Glutamatergic neuron (in vitro differentiated cells): ENCODE results near the gene NAV3. TPM values are rescaled to one million over a fixed set of nuclear protein-coding genes. Genes with fewer than 3 reads are reported as not detected.

Experiments
- DNase-seq: peaks from one replicate; pipeline ENCODE4 v3.0.0; 2022
- H3K27ac Mint-ChIP-seq: one replicate; pipeline ENCODE4 v1.8.0; 2020; ENCODE audit warnings: mild to moderate bottlenecking, mixed read lengths, inconsistent platforms; ENCODE audit not compliant: unreplicated experiment
- H3K27me3 Mint-ChIP-seq: one replicate; pipeline ENCODE4 v1.8.0; 2020; ENCODE audit warnings: mild to moderate bottlenecking, moderate library complexity, mixed read lengths, inconsistent platforms; ENCODE audit not compliant: unreplicated experiment
- H3K36me3 Mint-ChIP-seq: one replicate; pipeline ENCODE4 v1.8.0; 2020; ENCODE audit warnings: mild to moderate bottlenecking, mixed read lengths, inconsistent platforms; ENCODE audit not compliant: unreplicated experiment
- H3K4me1 Mint-ChIP-seq: one replicate; pipeline ENCODE4 v1.8.0; 2020; ENCODE audit warnings: mild to moderate bottlenecking, low read depth, mixed read lengths, inconsistent platforms; ENCODE audit not compliant: unreplicated experiment
- H3K4me3 Mint-ChIP-seq: one replicate; pipeline ENCODE4 v1.8.0; 2020; ENCODE audit warnings: mild to moderate bottlenecking, mixed read lengths, inconsistent platforms; ENCODE audit not compliant: unreplicated experiment
- H3K9me3 Mint-ChIP-seq: one replicate; pipeline ENCODE4 v1.8.0; 2020; ENCODE audit warnings: mild to moderate bottlenecking, moderate library complexity, mixed read lengths, inconsistent platforms; ENCODE audit not compliant: unreplicated experiment
- CTCF ChIP-seq: fragments of 200-600 bp; sonication (generic); IDR thresholded peaks from one replicate; pipeline ENCODE4 v1.5.0; 2021; ENCODE audit not compliant: partially characterized antibody, unreplicated experiment
- total RNA-seq: library from RNA; stranded (reverse); fragmentation: NEBNext Ultra II Directional; extraction: Animal tissue kit (Norgen Biotek cat#: 25700); gene quantifications from one replicate; pipeline ENCODE4 v1.2.1, GENCODE V29; 2021; ENCODE audit not compliant: unreplicated experiment

NAV3 gene
- total RNA-seq, 1 donor from 2014 or later: 13.6 TPM

- DNase-seq: no peak
- Mint-ChIP-seq H3K9me3 (no peaks in the 10 kb centered on the region), H3K27me3 (no peaks in the 10 kb centered on the region), H3K27ac (no peak overlapping the region), H3K4me3 (no peak overlapping the region), H3K4me1 (no peaks in the 10 kb centered on the region), H3K36me3 (no peaks in the 10 kb centered on the region)
- no peak for TF ChIP-seq CTCF
Observed at GRCh38 chr12:78035901-78036606, 205.4 kb downstream of the NAV3 start.

- Mint-ChIP-seq H3K4me3 (no peak overlapping the region), H3K9me3 (no peaks in the 10 kb centered on the region), H3K27me3 (no peaks in the 10 kb centered on the region), H3K36me3 (no peaks in the 10 kb centered on the region), H3K4me1 (no peaks in the 10 kb centered on the region), H3K27ac (no peak overlapping the region)
- DNase-seq: no peak
- TF ChIP-seq CTCF: no peak
Observed at GRCh38 chr12:78036874-78037273, 206.2 kb downstream of the NAV3 start.

GRCh38 chr12:78037707-78038106 lies 207.0 kb downstream of the NAV3 start:
- Mint-ChIP-seq H3K36me3 (no peaks in the 10 kb centered on the region), H3K27me3 (no peaks in the 10 kb centered on the region), H3K9me3 (no peaks in the 10 kb centered on the region), H3K4me1 (no peaks in the 10 kb centered on the region), H3K4me3 (no peak overlapping the region), H3K27ac (no peak overlapping the region)
- TF ChIP-seq CTCF: no peak
- no peak for DNase-seq

- H3K27me3 Mint-ChIP-seq: no peaks in the 10 kb centered on the region
Observed at GRCh38 chr12:78038541-78038940, 207.8 kb downstream of the NAV3 start.

GRCh38 chr12:78038986-78039385 lies 208.3 kb downstream of the NAV3 start:
- H3K4me3 Mint-ChIP-seq: no peak overlapping the region
- no peak for DNase-seq

More at GRCh38 chr12:78038541-78038940, 207.8 kb downstream of the NAV3 start:
- DNase-seq: no peak
- Mint-ChIP-seq H3K9me3 (no peaks in the 10 kb centered on the region), H3K36me3 (no peaks in the 10 kb centered on the region), H3K4me1 (no peaks in the 10 kb centered on the region), H3K27ac (no peak overlapping the region), H3K4me3 (no peak overlapping the region)
- no peak for TF ChIP-seq CTCF

More at GRCh38 chr12:78038986-78039385, 208.3 kb downstream of the NAV3 start:
- H3K4me1 Mint-ChIP-seq: no peaks in the 10 kb centered on the region
- H3K36me3 Mint-ChIP-seq: no peaks in the 10 kb centered on the region
- no peak overlapping the region for H3K27ac Mint-ChIP-seq
- no peak for TF ChIP-seq CTCF
- no peaks in the 10 kb centered on the region for H3K27me3 Mint-ChIP-seq
- H3K9me3 Mint-ChIP-seq: no peaks in the 10 kb centered on the region
